Activated T-helper 1 cell treated with anti-CD3 and anti-CD28 coated beads, Interleukin-2, amount 50 U/mL, for 16 hours (primary cell): Measurements from ENCODE around the gene HYDIN.
A peak's percentile ranks its signal among the peaks of the same experiment; 100 is the strongest.

Source experiments
- DNase-seq, 2 donors: peaks; one replicate each; pipeline ENCODE4 v3.0.0-alpha.2; 2020; ENCODE audit warnings: low read depth in 1 of 2, low spot score in 1 of 2

HYDIN gene

GRCh38 chr16:70793851-70794502, 436.5 kb downstream of the HYDIN start:
- DNase-seq, result no peak

GRCh38 chr16:70790815-70791214, 439.7 kb downstream of the HYDIN start:
- DNase-seq, result no peak

DNA sequence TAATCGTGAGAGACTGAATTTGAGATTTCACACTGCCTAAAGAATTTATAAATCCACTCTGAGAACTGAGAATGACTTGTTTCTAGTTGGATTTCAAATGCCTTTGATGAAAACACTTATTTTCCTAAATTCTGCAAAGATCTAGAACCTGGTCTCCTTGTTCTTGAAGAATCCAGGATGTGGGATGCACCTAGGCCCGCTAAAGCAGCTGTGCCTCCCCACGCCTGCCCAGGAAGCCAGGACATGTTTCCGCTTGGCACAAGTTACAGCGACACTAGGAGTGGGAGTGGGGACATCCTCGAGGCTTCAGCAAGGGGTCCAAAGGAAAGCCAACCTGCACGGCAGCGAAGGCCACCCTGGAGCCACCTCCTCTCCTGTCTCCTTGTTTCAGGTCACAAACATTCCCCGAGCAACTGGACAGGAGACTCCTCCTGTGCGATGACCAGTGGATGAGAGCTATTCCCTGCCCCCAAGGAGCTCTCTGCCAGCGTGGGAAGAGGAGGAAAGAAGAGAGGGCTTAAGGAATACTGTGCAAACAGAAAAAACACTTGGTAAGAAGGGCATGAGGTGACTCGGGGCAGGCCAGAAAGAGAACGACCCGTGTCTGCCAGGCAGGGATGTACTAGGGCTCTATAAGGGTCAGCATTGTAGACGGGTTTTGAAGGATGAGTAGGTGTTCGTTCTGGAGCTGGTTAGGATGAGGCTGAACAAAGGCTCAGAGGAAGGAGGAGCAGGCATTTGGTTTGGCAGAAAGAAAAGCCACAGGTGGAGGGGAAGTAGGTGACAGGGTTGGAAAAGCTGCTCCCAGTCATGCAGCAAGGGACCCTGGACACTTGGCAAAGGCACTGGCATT, 440.7 kb downstream of the HYDIN start:
- no peak for DNase-seq

GRCh38 chr16:70788668-70789594, 441.6 kb downstream of the HYDIN start:
- DNase-seq, result no peak

DNA sequence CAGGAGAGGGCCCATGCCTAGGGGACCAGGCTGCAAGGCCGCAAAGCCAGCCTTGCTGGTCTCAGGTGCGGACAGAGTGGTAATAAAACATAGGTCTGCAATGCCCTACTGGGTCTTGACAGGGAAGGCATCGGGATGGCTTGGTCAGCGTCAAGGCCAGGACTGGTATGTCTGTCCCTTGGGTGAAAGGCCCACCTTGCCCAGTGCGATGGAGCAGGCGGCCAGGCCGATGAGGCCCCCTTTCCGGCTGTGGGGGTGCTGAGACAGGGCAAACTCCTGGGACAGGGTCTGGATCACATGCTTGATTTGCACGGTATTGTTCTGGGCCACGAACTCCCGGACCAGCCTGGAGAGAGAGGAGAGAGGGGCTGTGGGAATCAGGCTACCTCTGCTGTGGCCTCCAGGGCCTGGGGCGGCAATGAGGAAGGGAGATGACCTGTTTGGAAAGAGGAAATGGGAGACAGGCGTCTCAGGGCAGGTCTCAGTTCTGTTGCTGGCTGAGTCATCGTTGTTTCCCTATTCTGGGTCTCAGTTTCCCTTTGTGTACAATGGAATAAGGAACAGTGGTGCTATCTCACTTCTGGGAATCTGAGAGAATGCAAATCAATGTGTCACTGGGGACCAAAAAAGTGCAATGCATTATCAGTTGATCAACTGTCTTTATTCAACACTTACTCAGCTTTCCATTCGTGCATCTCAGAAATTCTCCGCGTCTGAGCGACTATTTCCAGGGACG, 444.3 kb downstream of the HYDIN start:
- DNase-seq, result no peak

- DNase-seq, result no peak
Observed at GRCh38 chr16:70784692-70785555, 445.6 kb downstream of the HYDIN start.

DNA sequence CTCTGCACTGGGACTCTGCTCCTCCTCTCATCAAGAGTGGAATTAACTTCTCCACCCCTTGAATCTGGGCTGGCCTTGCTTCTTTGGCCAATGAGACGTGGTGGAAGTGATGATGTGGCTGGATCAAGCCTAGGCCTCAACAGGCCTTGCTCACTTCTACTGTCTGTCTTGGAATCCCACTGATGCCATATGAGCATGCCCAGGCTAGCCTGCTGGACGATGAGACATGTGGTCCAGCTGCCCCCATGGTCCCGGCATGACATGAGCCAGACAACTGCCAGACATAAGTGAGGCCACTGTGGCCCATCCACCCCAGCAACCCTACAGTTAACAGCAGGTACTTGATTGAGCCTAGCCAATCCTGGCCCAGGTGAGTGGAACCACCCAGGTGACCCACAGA, 448.3 kb downstream of the HYDIN start:
- DNase-seq, result no peak

DNA sequence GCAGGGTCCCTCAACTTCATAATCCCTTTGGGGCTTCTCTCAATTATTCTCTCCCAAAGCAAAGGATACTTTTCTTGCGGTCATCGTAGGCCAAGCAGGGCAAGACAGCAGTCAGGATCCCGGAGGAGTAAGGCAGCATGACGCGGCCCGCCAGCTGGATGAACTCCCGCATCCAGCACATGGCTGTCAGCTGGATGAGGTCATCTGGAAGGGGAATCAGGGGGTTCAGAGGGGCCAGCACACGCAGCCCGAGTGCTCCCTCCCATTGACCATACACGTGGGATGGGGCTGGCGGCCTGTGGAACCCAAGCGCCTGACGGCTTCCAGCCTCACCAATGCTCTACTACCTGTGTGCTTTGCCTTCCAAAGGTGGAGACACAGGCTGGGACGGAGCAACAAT, 448.7 kb downstream of the HYDIN start:
- DNase-seq, result no peak

- no peak for DNase-seq
Observed at GRCh38 chr16:70780546-70780945, 450.0 kb downstream of the HYDIN start.

- no peak for DNase-seq
Observed at GRCh38 chr16:70779361-70779760, 451.2 kb downstream of the HYDIN start.

DNA sequence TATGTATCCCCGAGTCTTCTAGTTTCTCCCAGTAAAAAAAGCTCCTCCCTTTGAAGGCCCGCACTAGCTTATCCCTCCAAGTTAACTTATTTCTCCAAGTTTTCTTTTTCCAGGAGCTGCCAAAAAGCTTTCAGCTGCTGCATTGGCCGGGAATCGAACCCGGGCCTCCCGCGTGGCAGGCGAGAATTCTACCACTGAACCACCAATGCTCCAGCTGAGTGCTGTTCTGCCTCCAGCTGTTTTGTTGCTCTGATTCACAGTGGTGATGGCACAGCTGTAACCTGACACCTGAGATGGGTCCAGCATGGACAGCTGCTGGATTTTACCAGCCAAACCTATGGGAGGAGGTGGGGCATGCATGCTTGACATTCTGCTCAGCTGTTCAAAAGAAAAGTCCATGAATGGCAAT, 451.6 kb downstream of the HYDIN start:
- no peak for DNase-seq

GRCh38 chr16:70777973-70778406, 452.5 kb downstream of the HYDIN start:
- no peak for DNase-seq

- no peak for DNase-seq
Observed at GRCh38 chr16:70777496-70777895, 453.0 kb downstream of the HYDIN start.

DNA sequence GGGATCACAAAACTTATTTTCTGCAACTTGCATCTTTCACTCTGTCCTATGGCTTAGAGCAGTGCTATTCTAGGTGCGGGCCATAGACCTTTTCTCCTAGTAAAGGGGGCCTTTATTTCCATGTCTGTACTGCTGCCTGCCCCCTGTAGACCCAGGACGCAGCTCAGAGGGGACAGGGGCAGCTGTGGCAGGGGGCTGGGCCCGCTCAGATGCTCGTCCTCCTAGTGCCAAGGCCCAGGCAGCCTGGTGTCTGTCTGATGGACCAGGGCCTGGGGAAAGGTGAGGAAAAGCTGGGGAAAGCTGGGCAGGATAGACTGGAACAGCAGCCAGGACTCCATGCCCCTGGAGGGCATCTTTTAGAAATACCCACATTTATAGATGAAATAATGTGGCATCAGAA, 455.1 kb downstream of the HYDIN start:
- no peak for DNase-seq

DNA sequence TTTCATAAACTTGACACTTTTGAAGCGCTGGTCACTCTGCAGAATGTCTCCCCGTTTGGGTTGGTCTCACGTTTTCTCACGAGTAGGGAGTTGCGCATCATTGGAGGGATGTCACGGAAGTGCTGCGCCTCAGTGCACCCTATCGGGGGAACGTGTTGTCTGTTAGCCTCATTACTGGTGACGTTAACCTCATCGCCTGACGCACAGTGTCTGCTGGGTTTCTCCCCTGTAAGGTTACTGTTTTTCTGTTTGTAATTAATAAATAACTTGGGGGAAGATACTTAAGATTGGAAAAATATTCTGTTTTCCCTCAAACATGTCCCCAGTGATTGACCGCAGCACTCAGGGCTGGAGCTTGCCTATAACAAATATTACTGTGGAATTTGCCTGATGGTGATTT, 456.3 kb downstream of the HYDIN start:
- DNase-seq, result no peak

GRCh38 chr16:70772493-70772892, 458.0 kb downstream of the HYDIN start:
- DNase-seq, result no peak

GRCh38 chr16:70770626-70771552, 459.6 kb downstream of the HYDIN start:
- DNase-seq, result peak; percentile 10 to 24

DNA sequence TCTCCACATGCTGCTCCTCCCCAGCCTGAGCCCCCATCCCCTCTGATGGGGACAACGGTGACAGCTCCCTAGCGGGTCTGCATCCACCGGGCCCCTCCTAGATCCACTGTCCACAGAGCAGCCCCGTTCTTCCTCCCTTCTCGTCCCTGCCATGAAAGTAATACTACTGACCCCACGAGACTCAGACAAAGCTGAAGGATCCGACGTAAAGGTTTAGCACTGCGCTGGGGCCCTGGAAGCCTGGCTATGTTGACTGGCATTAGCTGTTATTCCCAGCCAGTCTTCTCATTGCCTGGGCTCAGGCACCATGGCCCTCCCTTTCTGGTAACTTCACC, 460.3 kb downstream of the HYDIN start:
- no peak for DNase-seq

GRCh38 chr16:70769761-70770160, 460.8 kb downstream of the HYDIN start:
- no peak for DNase-seq
